ENCODE data around the gene OBSCN. TPM values are rescaled to one million over a fixed set of nuclear protein-coding genes. Genes with fewer than 3 reads are reported as not detected.

Gene OBSCN
- total RNA-seq, 1 donor from 2014 or later: 5.1 TPM

DNA sequence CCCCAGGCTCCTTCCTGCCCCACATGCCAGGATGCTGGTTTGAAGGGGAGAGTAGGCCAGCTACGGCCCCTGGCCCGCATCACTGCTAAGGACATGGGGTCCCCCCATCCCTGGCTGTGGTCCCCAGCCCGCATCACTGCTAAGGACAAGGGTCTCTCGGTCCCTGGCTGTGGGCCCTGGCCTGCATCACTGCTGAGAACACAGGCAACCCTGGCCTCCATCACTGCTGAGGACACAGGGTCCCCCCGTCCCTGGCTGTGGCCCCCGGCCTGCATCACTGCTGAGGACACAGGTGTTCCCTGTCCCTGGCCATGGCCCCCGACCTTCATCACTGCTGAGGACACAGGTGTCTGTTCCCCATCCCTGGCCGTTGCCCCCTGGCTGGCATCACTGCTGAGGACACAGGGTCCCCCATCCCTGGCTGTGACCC, 448 bp upstream of the OBSCN start:
- H3K4me2 ChIP-seq: no peak overlapping the region
- H2AFZ ChIP-seq (replicated peaks): no peak overlapping the region
- Mint-ChIP-seq H3K4me1 (peaks cover 19% of the 10 kb centered on the region), H3K27ac (no peak overlapping the region), H3K4me3 (peak overlapping the region; percentile 35), H3K27me3 (ENCODE audit: insufficient read depth, low read depth) (peaks cover 2% of the 10 kb centered on the region), H3K36me3 (no peaks in the 10 kb centered on the region), H3K9me3 (no peaks in the 10 kb centered on the region)
- no peak overlapping the region for H3K27ac ChIP-seq
- no peak for DNase-seq (ENCODE audit: low spot score)
- no peak overlapping the region for H3K4me3 ChIP-seq
- no peaks in the 10 kb centered on the region for H3K36me3 ChIP-seq
- H4K20me1 ChIP-seq (ENCODE audit: low read depth): no peaks in the 10 kb centered on the region
- no peak overlapping the region for H3K9ac ChIP-seq
- peaks cover 3% of the 10 kb centered on the region for H3F3A ChIP-seq (ENCODE audit: low read depth)
- H3K27me3 ChIP-seq: peaks cover 16% of the 10 kb centered on the region
- H3K4me1 ChIP-seq: peaks cover 17% of the 10 kb centered on the region
- TF ChIP-seq EZH2 (IDR thresholded peaks at IDR 0.05): no peak
- TF ChIP-seq CTCF (IDR thresholded peaks at IDR 0.05): no peak
- TF ChIP-seq EZH2phosphoT487 (IDR thresholded peaks at IDR 0.05): no peak
- H3K9me3 ChIP-seq (ENCODE audit: low read depth): no peaks in the 10 kb centered on the region
- H3K79me2 ChIP-seq (ENCODE audit: low read depth): no peaks in the 10 kb centered on the region

- no peak overlapping the region for H3K27ac ChIP-seq
- H3K36me3 ChIP-seq: no peaks in the 10 kb centered on the region
- peaks cover 3% of the 10 kb centered on the region for H3F3A ChIP-seq (ENCODE audit: low read depth)
- Mint-ChIP-seq H3K9me3 (no peaks in the 10 kb centered on the region), H3K4me1 (peaks cover 19% of the 10 kb centered on the region), H3K27ac (no peak overlapping the region), H3K4me3 (no peak overlapping the region), H3K27me3 (ENCODE audit: insufficient read depth, low read depth) (peaks cover 2% of the 10 kb centered on the region), H3K36me3 (no peaks in the 10 kb centered on the region)
- no peak for TF ChIP-seq CTCF (IDR thresholded peaks at IDR 0.05)
- TF ChIP-seq EZH2 (IDR thresholded peaks at IDR 0.05): no peak
- no peak for TF ChIP-seq EZH2phosphoT487 (IDR thresholded peaks at IDR 0.05)
- H3K79me2 ChIP-seq (ENCODE audit: low read depth): no peaks in the 10 kb centered on the region
- H3K9me3 ChIP-seq (ENCODE audit: low read depth): no peaks in the 10 kb centered on the region
- no peak overlapping the region for H3K4me3 ChIP-seq
- peaks cover 13% of the 10 kb centered on the region for H3K27me3 ChIP-seq
- no peak overlapping the region for H3K9ac ChIP-seq
- H2AFZ ChIP-seq (replicated peaks): no peak overlapping the region
- H3K4me1 ChIP-seq: peaks cover 17% of the 10 kb centered on the region
- H3K4me2 ChIP-seq: no peak overlapping the region
- no peaks in the 10 kb centered on the region for H4K20me1 ChIP-seq (ENCODE audit: low read depth)
- no peak for DNase-seq (ENCODE audit: low spot score)
These were observed 1.1 kb downstream of the OBSCN start for GRCh38 chr1:228208831-228209551.

DNA sequence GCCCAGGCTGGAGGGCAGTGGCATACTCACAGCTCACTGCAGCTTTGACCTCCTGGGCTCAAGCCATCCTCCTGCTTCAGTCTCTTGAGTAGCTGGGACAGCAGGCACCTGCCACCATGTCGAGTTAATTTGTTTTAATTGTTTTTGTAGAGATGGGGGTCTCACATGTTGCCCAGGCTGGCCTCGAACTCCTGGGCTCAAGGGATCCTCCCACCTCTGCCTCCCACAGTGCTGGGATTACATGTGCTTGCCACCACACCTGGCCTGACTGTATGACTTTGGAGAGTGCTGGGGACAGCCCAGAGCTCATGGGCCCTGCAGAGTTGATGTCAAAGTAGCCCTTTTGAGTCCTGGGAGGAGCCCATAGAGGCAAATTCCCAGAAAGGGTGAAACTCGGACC, 1.8 kb downstream of the OBSCN start:
- peaks cover 6% of the 10 kb centered on the region for H4K20me1 ChIP-seq (ENCODE audit: low read depth)
- H3K27ac ChIP-seq: no peak overlapping the region
- H3K9ac ChIP-seq: no peak overlapping the region
- Mint-ChIP-seq H3K4me1 (peaks cover 16% of the 10 kb centered on the region), H3K27me3 (ENCODE audit: insufficient read depth, low read depth) (peaks cover 2% of the 10 kb centered on the region), H3K4me3 (no peak overlapping the region), H3K36me3 (no peaks in the 10 kb centered on the region), H3K27ac (no peak overlapping the region), H3K9me3 (no peaks in the 10 kb centered on the region)
- TF ChIP-seq CTCF (IDR thresholded peaks at IDR 0.05) (no peak), EZH2phosphoT487 (IDR thresholded peaks at IDR 0.05) (no peak), EZH2 (IDR thresholded peaks at IDR 0.05) (no peak)
- no peaks in the 10 kb centered on the region for H3K9me3 ChIP-seq (ENCODE audit: low read depth)
- H3K4me1 ChIP-seq: peaks cover 17% of the 10 kb centered on the region
- H3K4me2 ChIP-seq: no peak overlapping the region
- no peak overlapping the region for H3K4me3 ChIP-seq
- H3K27me3 ChIP-seq: peaks cover 13% of the 10 kb centered on the region
- peaks cover 3% of the 10 kb centered on the region for H3F3A ChIP-seq (ENCODE audit: low read depth)
- DNase-seq (ENCODE audit: low spot score): no peak
- H2AFZ ChIP-seq (replicated peaks): no peak overlapping the region
- no peaks in the 10 kb centered on the region for H3K79me2 ChIP-seq (ENCODE audit: low read depth)
- no peaks in the 10 kb centered on the region for H3K36me3 ChIP-seq
